K562 (cell line): Measurements from ENCODE around the gene SCML2. TPM values are rescaled to one million over a fixed set of nuclear protein-coding genes. Genes with fewer than 3 reads are reported as not detected.

Experiments
- ARID1B ChIP-seq: fragments of 450-650 bp; IDR thresholded peaks from 2 replicates; pipeline ENCODE4 v1.6.1; 2016; ENCODE audit warnings: antibody characterized with exemption, mild to moderate bottlenecking, inconsistent platforms
- CHAMP1 ChIP-seq: fragments of 450-650 bp; IDR thresholded peaks from 2 replicates; pipeline ENCODE4 v1.6.1; 2016; ENCODE audit warnings: mild to moderate bottlenecking
- COPS2 ChIP-seq: fragments of 450-650 bp; conservative IDR thresholded peaks from 2 replicates; pipeline ENCODE4 v1.6.1; 2016; ENCODE audit warnings: mild to moderate bottlenecking, moderate library complexity
- DIDO1 ChIP-seq: fragments of 450-650 bp; IDR thresholded peaks from 2 replicates; pipeline ENCODE4 v1.6.1; 2016; ENCODE audit warnings: low read depth, missing biosample characterization, missing genetic modification characterization
- ELF4 ChIP-seq: fragments of 450-650 bp; formaldehyde crosslinking; IDR thresholded peaks from 2 replicates; pipeline ENCODE4 v1.4.0; 2022; ENCODE audit warnings: missing genetic modification characterization
- ERF ChIP-seq: fragments of 450-650 bp; formaldehyde crosslinking; IDR thresholded peaks from 2 replicates; pipeline ENCODE4 v1.4.0; 2020; ENCODE audit warnings: mild to moderate bottlenecking, mixed read lengths
- HDAC3 ChIP-seq: fragments of 450-650 bp; IDR thresholded peaks from 2 replicates; pipeline ENCODE4 v1.6.1; 2018; ENCODE audit warnings: borderline replicate concordance, mild to moderate bottlenecking, moderate library complexity; ENCODE audit not compliant: partially characterized antibody
- LARP7 ChIP-seq: fragments of 450-650 bp; IDR thresholded peaks from 2 replicates; pipeline ENCODE4 v1.6.1; 2016
- NR2F6 ChIP-seq: fragments of 450-650 bp; formaldehyde crosslinking; IDR thresholded peaks from 2 replicates; pipeline ENCODE4 v1.4.0; 2020; ENCODE audit warnings: mild to moderate bottlenecking
- PATZ1 ChIP-seq: fragments of 250-450 bp; sonication (Bioruptor Pico); IDR thresholded peaks from 2 replicates; pipeline ENCODE4 v1.5.0; 2020; ENCODE audit warnings: mild to moderate bottlenecking, borderline replicate concordance
- SETDB1 ChIP-seq: IDR thresholded peaks from one replicate; pipeline ENCODE4 v1.6.1; 2012; ENCODE audit warnings: low read length, control low read depth, inconsistent platforms
- TBL1XR1 ChIP-seq, 2 experiments: IDR thresholded peaks; 2 replicates each; pipeline ENCODE4 v1.6.1; 2012; ENCODE audit warnings: improper control_type of control experiment in 2 of 2, low read length in 2 of 2, mild to moderate bottlenecking in 1 of 2
- TOE1 ChIP-seq, 2 experiments: fragments of 450-650 bp in 1 of 2; sonication (generic) in 1 of 2; formaldehyde crosslinking in 1 of 2; IDR thresholded peaks; 2 replicates each; pipeline versions ENCODE4 v1.7.1 to v1.8.0; 2016 to 2022; ENCODE audit warnings: borderline replicate concordance in 2 of 2, mild to moderate bottlenecking in 2 of 2, antibody characterized with exemption in 1 of 2, inconsistent platforms in 1 of 2, low read depth in 1 of 2, missing genetic modification reagents in 1 of 2, moderate library complexity in 1 of 2
- ZBTB43 ChIP-seq: sonication (generic); formaldehyde crosslinking; IDR thresholded peaks from 2 replicates; pipeline ENCODE4 v1.8.0; 2023; ENCODE audit warnings: mild to moderate bottlenecking, missing genetic modification reagents
- ZNF444 ChIP-seq: fragments of 250-450 bp; sonication (Bioruptor Pico); IDR thresholded peaks from 2 replicates; pipeline ENCODE4 v1.4.0; 2020; ENCODE audit warnings: mild to moderate bottlenecking, moderate library complexity
- ZNF449 ChIP-seq: fragments of 250-450 bp; sonication (Bioruptor Pico); IDR thresholded peaks from 2 replicates; pipeline ENCODE4 v1.8.0; 2022; ENCODE audit warnings: moderate library complexity, mild to moderate bottlenecking, inconsistent platforms
- ZNF512 ChIP-seq: IDR thresholded peaks from 2 replicates; pipeline ENCODE4 v1.6.1; 2016; ENCODE audit warnings: missing genetic modification characterization, missing compliant biosample characterization
- polyA plus RNA-seq, 8 experiments: library from polyadenylated mRNA; depleted of rRNA in 4 of 8; stranded (reverse) in 5 of 8; unstranded in 3 of 8; fragments of >200 nt; fragmentation: Nextera tagmentation in 2 of 8; fragmentation: Illumina TruSeq in 1 of 8; extraction: Ambion mirVana in 2 of 8; extraction: Trizol in 1 of 8; gene quantifications; 2 replicates each; pipeline versions ENCODE4 v1.2.1 to v1.2.3, GENCODE V29; 2011 to 2014; ENCODE audit warnings: inconsistent platforms in 1 of 8, missing spikeins in 1 of 8
- total RNA-seq, 7 experiments: library from RNA; depleted of rRNA in 6 of 7; stranded (reverse); fragments of >200 nt in 6 of 7; fragmentation: Illumina TruSeq in 2 of 7; extraction: Trizol in 2 of 7; gene quantifications; 2 replicates each; pipeline versions ENCODE4 v1.2.1 to v1.2.3, GENCODE V29; 2011 to 2021; ENCODE audit warnings: low replicate concordance in 1 of 7

SCML2 gene
- total and polyA plus RNA-seq, 9 of the 15 experiments (the other 6 are each of a cell fraction or from before 2014, with no cell fraction given), result 15.1 to 30.8 (median 22.9) TPM

- no peak for TF ChIP-seq ZBTB43 (CRISPR knock-in tag)
- no peak for TF ChIP-seq LARP7
- no peak for TF ChIP-seq DIDO1 (tag)
- no peak for TF ChIP-seq SETDB1
- TF ChIP-seq CHAMP1, result no peak
- TF ChIP-seq TOE1 (IDR thresholded peaks at IDR 0.05; ENCODE audit: borderline replicate concordance), result 0 out of 2 replicates have a peak, but pooled peaks have one; percentile 57
- TF ChIP-seq TOE1 (CRISPR knock-in tag; IDR thresholded peaks at IDR 0.05; ENCODE audit: borderline replicate concordance, low read depth), result no peak
- no peak for TF ChIP-seq ERF (CRISPR knock-in tag)
- TF ChIP-seq NR2F6, result peak; percentile 86; the same call in 1 of the 2 replicates
- TF ChIP-seq ZNF512, result no peak
- TF ChIP-seq ARID1B, result no peak
- no peak for TF ChIP-seq ELF4 (CRISPR knock-in tag)
- no peak for TF ChIP-seq TBL1XR1 (IDR thresholded peaks at IDR 0.05; ENCODE audit: low read length in 2 of 2)
- no peak for TF ChIP-seq ZNF444 (CRISPR knock-in tag)
- TF ChIP-seq HDAC3, result no peak
- TF ChIP-seq COPS2, result no peak
- TF ChIP-seq ZNF449 (CRISPR knock-in tag), result no peak
- TF ChIP-seq PATZ1 (CRISPR knock-in tag), result no peak
Observed at GRCh38 chrX:18354369-18355223, at the start of gene SCML2 (continued).
